ENCODE measurements around the gene SMPDL3B. TPM values are rescaled to one million over a fixed set of nuclear protein-coding genes. Genes with fewer than 3 reads are reported as not detected.

Gene SMPDL3B
- total RNA-seq, 1 experiment from 2014 or later, result 31.6 TPM

DNA sequence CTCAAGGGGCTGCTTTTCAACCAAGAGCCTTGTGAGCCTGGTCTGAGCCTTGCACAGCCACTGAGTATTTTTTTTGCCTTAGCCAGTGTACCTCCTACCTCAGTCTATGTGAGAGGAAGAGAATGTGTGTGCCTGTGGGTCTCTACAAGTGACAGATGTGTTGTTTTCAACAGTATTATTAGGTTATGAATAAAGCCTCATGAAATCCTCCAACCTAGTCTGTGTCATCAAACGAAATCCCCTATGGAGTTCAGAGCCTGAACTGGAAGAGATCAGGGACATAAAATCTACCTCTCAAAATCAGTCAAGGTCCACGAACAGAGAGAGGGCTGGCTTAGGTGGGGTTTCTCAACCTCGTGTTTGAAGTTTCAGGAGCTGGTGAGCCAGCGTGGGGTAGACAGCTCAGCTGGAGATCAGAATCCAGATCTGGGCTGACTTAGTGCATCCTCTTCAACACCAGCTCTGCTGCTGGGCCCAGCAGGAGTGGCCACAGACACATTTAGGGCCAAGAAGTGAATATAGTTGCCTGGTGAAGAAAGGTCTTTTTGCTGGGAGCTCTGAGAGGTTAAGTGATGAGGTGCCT is 33.2 kb downstream of the SMPDL3B start (continued):
- no peak for TF ChIP-seq NFE2L1 (CRISPR knock-in tag; IDR thresholded peaks at IDR 0.05)
- TF ChIP-seq, protein P1, sequence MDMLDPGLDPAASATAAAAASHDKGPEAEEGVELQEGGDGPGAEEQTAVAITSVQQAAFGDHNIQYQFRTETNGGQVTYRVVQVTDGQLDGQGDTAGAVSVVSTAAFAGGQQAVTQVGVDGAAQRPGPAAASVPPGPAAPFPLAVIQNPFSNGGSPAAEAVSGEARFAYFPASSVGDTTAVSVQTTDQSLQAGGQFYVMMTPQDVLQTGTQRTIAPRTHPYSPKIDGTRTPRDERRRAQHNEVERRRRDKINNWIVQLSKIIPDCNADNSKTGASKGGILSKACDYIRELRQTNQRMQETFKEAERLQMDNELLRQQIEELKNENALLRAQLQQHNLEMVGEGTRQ (CRISPR knock-in tag; IDR thresholded peaks at IDR 0.05), result no peak
- no peak for TF ChIP-seq SMAD4 (CRISPR knock-in tag; IDR thresholded peaks at IDR 0.05)
- no peak for TF ChIP-seq GRHL2 (CRISPR knock-in tag; IDR thresholded peaks at IDR 0.05; ENCODE audit: insufficient replicate concordance, severe bottlenecking)
- TF ChIP-seq ZNF671 (CRISPR knock-in tag; IDR thresholded peaks at IDR 0.05), result no peak
- no peak for TF ChIP-seq NR1H2 (CRISPR knock-in tag; IDR thresholded peaks at IDR 0.05)
- TF ChIP-seq ZNF138 (CRISPR knock-in tag; conservative IDR thresholded peaks at IDR 0.05), result no peak

DNA sequence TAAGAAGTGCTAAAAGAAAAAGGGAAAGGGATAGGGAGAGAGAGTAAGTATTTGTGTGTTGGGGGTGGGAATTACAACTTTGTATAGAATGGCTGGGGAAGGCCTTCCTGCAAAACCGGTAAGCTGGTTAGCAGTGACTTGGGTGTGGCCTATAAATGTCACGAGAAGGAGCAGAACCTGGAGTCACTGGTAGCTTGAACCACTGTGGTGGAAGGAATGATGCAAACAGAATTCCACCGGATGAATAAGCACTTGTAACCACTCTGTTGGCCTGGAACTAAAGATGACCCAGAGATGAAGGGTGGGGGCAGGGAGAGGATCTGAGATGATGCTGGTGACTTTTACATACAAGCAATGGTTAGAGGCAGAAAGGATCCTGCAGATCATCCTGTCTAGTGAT is 33.9 kb downstream of the SMPDL3B start:
- H3K27me3 Mint-ChIP-seq (ENCODE audit: low read depth), result no peaks in the 10 kb centered on the region
- ATAC-seq (no peak), DNase-seq (ENCODE audit: low spot score) (no peak)
- peaks cover 3% of the 10 kb centered on the region; the same call in 1 of the 2 replicates for H3K36me3 Mint-ChIP-seq
- no peaks in the 10 kb centered on the region for H3K4me1 Mint-ChIP-seq
- H3K4me3 Mint-ChIP-seq, result no peak overlapping the region
- H3K9me3 Mint-ChIP-seq, result no peaks in the 10 kb centered on the region
- ChIA-PET CTCF (no interaction called here), POLR2A (no interaction called here)
- no peak overlapping the region for H3K27ac Mint-ChIP-seq
- TF ChIP-seq ZNF396 (CRISPR knock-in tag; IDR thresholded peaks at IDR 0.05; ENCODE audit: borderline replicate concordance) (no peak), NFATC4 (CRISPR knock-in tag; IDR thresholded peaks at IDR 0.05) (no peak), NR2C2 (CRISPR knock-in tag; IDR thresholded peaks at IDR 0.05) (no peak), CREM (CRISPR knock-in tag; IDR thresholded peaks at IDR 0.05) (no peak), RELA (CRISPR knock-in tag; IDR thresholded peaks at IDR 0.05; ENCODE audit: borderline replicate concordance) (no peak), MXD4 (CRISPR knock-in tag; IDR thresholded peaks at IDR 0.05; ENCODE audit: borderline replicate concordance) (no peak), IRF2 (CRISPR knock-in tag; IDR thresholded peaks at IDR 0.05; ENCODE audit: borderline replicate concordance, low read depth) (no peak), FOXP1 (CRISPR knock-in tag; IDR thresholded peaks at IDR 0.05; ENCODE audit: borderline replicate concordance) (no peak), ZNF121 (CRISPR knock-in tag; IDR thresholded peaks at IDR 0.05) (no peak), ZNF423 (CRISPR knock-in tag; IDR thresholded peaks at IDR 0.05) (no peak), ELF4 (CRISPR knock-in tag; IDR thresholded peaks at IDR 0.05; ENCODE audit: low read depth) (no peak), ESRRA (CRISPR knock-in tag; IDR thresholded peaks at IDR 0.05; ENCODE audit: borderline replicate concordance) (no peak)
- TF ChIP-seq, protein P2, sequence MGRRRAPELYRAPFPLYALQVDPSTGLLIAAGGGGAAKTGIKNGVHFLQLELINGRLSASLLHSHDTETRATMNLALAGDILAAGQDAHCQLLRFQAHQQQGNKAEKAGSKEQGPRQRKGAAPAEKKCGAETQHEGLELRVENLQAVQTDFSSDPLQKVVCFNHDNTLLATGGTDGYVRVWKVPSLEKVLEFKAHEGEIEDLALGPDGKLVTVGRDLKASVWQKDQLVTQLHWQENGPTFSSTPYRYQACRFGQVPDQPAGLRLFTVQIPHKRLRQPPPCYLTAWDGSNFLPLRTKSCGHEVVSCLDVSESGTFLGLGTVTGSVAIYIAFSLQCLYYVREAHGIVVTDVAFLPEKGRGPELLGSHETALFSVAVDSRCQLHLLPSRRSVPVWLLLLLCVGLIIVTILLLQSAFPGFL (CRISPR knock-in tag; IDR thresholded peaks at IDR 0.05; ENCODE audit: borderline replicate concordance), result no peak
- TF ChIP-seq, protein P3, sequence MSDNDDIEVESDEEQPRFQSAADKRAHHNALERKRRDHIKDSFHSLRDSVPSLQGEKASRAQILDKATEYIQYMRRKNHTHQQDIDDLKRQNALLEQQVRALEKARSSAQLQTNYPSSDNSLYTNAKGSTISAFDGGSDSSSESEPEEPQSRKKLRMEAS (CRISPR knock-in tag; IDR thresholded peaks at IDR 0.05), result no peak
- TF ChIP-seq, protein P4, sequence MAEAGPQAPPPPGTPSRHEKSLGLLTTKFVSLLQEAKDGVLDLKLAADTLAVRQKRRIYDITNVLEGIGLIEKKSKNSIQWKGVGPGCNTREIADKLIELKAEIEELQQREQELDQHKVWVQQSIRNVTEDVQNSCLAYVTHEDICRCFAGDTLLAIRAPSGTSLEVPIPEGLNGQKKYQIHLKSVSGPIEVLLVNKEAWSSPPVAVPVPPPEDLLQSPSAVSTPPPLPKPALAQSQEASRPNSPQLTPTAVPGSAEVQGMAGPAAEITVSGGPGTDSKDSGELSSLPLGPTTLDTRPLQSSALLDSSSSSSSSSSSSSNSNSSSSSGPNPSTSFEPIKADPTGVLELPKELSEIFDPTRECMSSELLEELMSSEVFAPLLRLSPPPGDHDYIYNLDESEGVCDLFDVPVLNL (CRISPR knock-in tag; IDR thresholded peaks at IDR 0.05; ENCODE audit: borderline replicate concordance, low read depth), result no peak
- TF ChIP-seq, protein P5, sequence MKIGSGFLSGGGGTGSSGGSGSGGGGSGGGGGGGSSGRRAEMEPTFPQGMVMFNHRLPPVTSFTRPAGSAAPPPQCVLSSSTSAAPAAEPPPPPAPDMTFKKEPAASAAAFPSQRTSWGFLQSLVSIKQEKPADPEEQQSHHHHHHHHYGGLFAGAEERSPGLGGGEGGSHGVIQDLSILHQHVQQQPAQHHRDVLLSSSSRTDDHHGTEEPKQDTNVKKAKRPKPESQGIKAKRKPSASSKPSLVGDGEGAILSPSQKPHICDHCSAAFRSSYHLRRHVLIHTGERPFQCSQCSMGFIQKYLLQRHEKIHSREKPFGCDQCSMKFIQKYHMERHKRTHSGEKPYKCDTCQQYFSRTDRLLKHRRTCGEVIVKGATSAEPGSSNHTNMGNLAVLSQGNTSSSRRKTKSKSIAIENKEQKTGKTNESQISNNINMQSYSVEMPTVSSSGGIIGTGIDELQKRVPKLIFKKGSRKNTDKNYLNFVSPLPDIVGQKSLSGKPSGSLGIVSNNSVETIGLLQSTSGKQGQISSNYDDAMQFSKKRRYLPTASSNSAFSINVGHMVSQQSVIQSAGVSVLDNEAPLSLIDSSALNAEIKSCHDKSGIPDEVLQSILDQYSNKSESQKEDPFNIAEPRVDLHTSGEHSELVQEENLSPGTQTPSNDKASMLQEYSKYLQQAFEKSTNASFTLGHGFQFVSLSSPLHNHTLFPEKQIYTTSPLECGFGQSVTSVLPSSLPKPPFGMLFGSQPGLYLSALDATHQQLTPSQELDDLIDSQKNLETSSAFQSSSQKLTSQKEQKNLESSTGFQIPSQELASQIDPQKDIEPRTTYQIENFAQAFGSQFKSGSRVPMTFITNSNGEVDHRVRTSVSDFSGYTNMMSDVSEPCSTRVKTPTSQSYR (CRISPR knock-in tag; IDR thresholded peaks at IDR 0.05), result no peak
- TF ChIP-seq, protein P6, sequence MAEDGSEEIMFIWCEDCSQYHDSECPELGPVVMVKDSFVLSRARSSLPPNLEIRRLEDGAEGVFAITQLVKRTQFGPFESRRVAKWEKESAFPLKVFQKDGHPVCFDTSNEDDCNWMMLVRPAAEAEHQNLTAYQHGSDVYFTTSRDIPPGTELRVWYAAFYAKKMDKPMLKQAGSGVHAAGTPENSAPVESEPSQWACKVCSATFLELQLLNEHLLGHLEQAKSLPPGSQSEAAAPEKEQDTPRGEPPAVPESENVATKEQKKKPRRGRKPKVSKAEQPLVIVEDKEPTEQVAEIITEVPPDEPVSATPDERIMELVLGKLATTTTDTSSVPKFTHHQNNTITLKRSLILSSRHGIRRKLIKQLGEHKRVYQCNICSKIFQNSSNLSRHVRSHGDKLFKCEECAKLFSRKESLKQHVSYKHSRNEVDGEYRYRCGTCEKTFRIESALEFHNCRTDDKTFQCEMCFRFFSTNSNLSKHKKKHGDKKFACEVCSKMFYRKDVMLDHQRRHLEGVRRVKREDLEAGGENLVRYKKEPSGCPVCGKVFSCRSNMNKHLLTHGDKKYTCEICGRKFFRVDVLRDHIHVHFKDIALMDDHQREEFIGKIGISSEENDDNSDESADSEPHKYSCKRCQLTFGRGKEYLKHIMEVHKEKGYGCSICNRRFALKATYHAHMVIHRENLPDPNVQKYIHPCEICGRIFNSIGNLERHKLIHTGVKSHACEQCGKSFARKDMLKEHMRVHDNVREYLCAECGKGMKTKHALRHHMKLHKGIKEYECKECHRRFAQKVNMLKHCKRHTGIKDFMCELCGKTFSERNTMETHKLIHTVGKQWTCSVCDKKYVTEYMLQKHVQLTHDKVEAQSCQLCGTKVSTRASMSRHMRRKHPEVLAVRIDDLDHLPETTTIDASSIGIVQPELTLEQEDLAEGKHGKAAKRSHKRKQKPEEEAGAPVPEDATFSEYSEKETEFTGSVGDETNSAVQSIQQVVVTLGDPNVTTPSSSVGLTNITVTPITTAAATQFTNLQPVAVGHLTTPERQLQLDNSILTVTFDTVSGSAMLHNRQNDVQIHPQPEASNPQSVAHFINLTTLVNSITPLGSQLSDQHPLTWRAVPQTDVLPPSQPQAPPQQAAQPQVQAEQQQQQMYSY (CRISPR knock-in tag; IDR thresholded peaks at IDR 0.05), result no peak
- TF ChIP-seq, protein P7, sequence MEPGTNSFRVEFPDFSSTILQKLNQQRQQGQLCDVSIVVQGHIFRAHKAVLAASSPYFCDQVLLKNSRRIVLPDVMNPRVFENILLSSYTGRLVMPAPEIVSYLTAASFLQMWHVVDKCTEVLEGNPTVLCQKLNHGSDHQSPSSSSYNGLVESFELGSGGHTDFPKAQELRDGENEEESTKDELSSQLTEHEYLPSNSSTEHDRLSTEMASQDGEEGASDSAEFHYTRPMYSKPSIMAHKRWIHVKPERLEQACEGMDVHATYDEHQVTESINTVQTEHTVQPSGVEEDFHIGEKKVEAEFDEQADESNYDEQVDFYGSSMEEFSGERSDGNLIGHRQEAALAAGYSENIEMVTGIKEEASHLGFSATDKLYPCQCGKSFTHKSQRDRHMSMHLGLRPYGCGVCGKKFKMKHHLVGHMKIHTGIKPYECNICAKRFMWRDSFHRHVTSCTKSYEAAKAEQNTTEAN (CRISPR knock-in tag; IDR thresholded peaks at IDR 0.05), result no peak
- TF ChIP-seq, protein P8, sequence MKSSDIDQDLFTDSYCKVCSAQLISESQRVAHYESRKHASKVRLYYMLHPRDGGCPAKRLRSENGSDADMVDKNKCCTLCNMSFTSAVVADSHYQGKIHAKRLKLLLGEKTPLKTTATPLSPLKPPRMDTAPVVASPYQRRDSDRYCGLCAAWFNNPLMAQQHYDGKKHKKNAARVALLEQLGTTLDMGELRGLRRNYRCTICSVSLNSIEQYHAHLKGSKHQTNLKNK (CRISPR knock-in tag; IDR thresholded peaks at IDR 0.05), result no peak
